Vagina (tissue), 2 donors: Measurements from ENCODE around the gene CCDC27. TPM values are rescaled to one million over a fixed set of nuclear protein-coding genes. Genes with fewer than 3 reads are reported as not detected.
A peak's percentile ranks its signal among the peaks of the same experiment; 100 is the strongest.

Source experiments
- DNase-seq, 2 donors: peaks; one replicate each; pipeline ENCODE4 v3.0.0-alpha.2; 2017; ENCODE audit errors: extremely low spot score in 2 of 2
- H3K27ac ChIP-seq: fragments of 200-600 bp; sonication (generic); one replicate; pipeline ENCODE4 v1.5.1; 2019
- H3K27me3 ChIP-seq: fragments of 200-600 bp; sonication (generic); one replicate; pipeline ENCODE4 v1.5.1; 2019
- H3K36me3 ChIP-seq, 2 donors: fragments of 200-600 bp; sonication (generic); one replicate each; pipeline ENCODE4 v1.5.1; 2017 to 2019
- H3K4me1 ChIP-seq: fragments of 200-600 bp; sonication (generic); one replicate; pipeline ENCODE4 v1.5.1; 2019
- H3K4me3 ChIP-seq, 2 donors: fragments of 200-600 bp; sonication (generic); 1 replicate in 1 of 2; 2 replicates in 1 of 2; pipeline ENCODE4 v1.5.1; 2016 to 2019
- H3K9me3 ChIP-seq: fragments of 200-600 bp; sonication (generic); one replicate; pipeline ENCODE4 v1.5.1; 2019
- CTCF ChIP-seq, 3 experiments: fragments of 450-650 bp in 2 of 3; fragments of 200-600 bp in 1 of 3; sonication (generic) in 1 of 3; IDR thresholded peaks; one replicate each; pipeline ENCODE4 v1.5.1; 2017 to 2019; ENCODE audit warnings: antibody characterized with exemption in 3 of 3, mild to moderate bottlenecking in 2 of 3, moderate library complexity in 2 of 3
- POLR2A ChIP-seq, 2 donors: fragments of 450-650 bp; IDR thresholded peaks; one replicate each; pipeline ENCODE4 v1.6.1; 2017; ENCODE audit warnings: antibody characterized with exemption in 2 of 2, mild to moderate bottlenecking in 2 of 2, moderate library complexity in 2 of 2
- POLR2AphosphoS5 ChIP-seq, 2 donors: sonication (generic); formaldehyde crosslinking; IDR thresholded peaks; one replicate each; pipeline ENCODE4 v1.9.0; 2017; ENCODE audit warnings: antibody characterized with exemption in 2 of 2, mild to moderate bottlenecking in 2 of 2, low read depth in 1 of 2; ENCODE audit not compliant: insufficient read depth in 1 of 2
- intact Hi-C: fragments of 100-400 bp; cut with DNase I; formaldehyde crosslinking; loops from one replicate; pipeline ENCODE4 v1.15.1; 2023
- total RNA-seq: library from RNA; depleted of rRNA; stranded (reverse); fragments of >200 nt; gene quantifications from one replicate; pipeline ENCODE4 v1.2.3, GENCODE V29; 2016

The CCDC27 gene
- total RNA-seq, 1 donor from 2014 or later: not detected

- Histone ChIP-seq H3K4me3 (no peak overlapping the region), H3K9me3 (no peaks in the 10 kb centered on the region), H3K36me3 (no peaks in the 10 kb centered on the region), H3K4me1 (peaks cover 24% of the 10 kb centered on the region), H3K27me3 (no peaks in the 10 kb centered on the region), H3K27ac (peak overlapping the region; percentile 29)
- DNase-seq: no peak
- intact Hi-C loops: no loop called here
- no peak for TF ChIP-seq CTCF (IDR thresholded peaks at IDR 0.05)
- no peak for TF ChIP-seq POLR2A (IDR thresholded peaks at IDR 0.05)
- TF ChIP-seq POLR2AphosphoS5 (IDR thresholded peaks at IDR 0.05; ENCODE audit: insufficient read depth in 1 of 2, low read depth in 1 of 2): no peak
These were observed 46.8 kb upstream of the CCDC27 start for GRCh38 chr1:3705341-3705950.

- TF ChIP-seq CTCF (IDR thresholded peaks at IDR 0.05): no peak
- no peak for TF ChIP-seq POLR2A (IDR thresholded peaks at IDR 0.05)
- no peak for TF ChIP-seq POLR2AphosphoS5 (IDR thresholded peaks at IDR 0.05; ENCODE audit: insufficient read depth in 1 of 2, low read depth in 1 of 2)
- Histone ChIP-seq H3K9me3 (no peaks in the 10 kb centered on the region), H3K27ac (no peak overlapping the region), H3K27me3 (no peaks in the 10 kb centered on the region), H3K36me3 (no peaks in the 10 kb centered on the region), H3K4me3 (no peak overlapping the region), H3K4me1 (peaks cover 24% of the 10 kb centered on the region)
- intact Hi-C loops: no loop called here
- DNase-seq: no peak
These were observed 45.5 kb upstream of the CCDC27 start for GRCh38 chr1:3706651-3707297.

- TF ChIP-seq POLR2A (IDR thresholded peaks at IDR 0.05): no peak
- intact Hi-C loops: no loop called here
- Histone ChIP-seq H3K27ac (no peak overlapping the region), H3K36me3 (no peaks in the 10 kb centered on the region), H3K4me1 (peaks cover 24% of the 10 kb centered on the region), H3K4me3 (peak overlapping the region in 1 of 2 donors; percentile 32), H3K27me3 (no peaks in the 10 kb centered on the region), H3K9me3 (no peaks in the 10 kb centered on the region)
- no peak for DNase-seq
These were observed 44.8 kb upstream of the CCDC27 start for GRCh38 chr1:3707298-3707938.

- no peak for DNase-seq
- intact Hi-C loops: no loop called here
- no peaks in the 10 kb centered on the region for H3K9me3 ChIP-seq
- peaks cover 21% of the 10 kb centered on the region for H3K4me1 ChIP-seq
- H3K27me3 ChIP-seq: no peaks in the 10 kb centered on the region
- no peak overlapping the region for H3K27ac ChIP-seq
- no peaks in the 10 kb centered on the region for H3K36me3 ChIP-seq
- H3K4me3 ChIP-seq: peak overlapping the region in 1 of 2 donors; percentile 32
- TF ChIP-seq CTCF (IDR thresholded peaks at IDR 0.05) (no peak), POLR2A (IDR thresholded peaks at IDR 0.05) (no peak), POLR2AphosphoS5 (IDR thresholded peaks at IDR 0.05; ENCODE audit: insufficient read depth in 1 of 2, low read depth in 1 of 2) (no peak)
These were observed 44.3 kb upstream of the CCDC27 start for GRCh38 chr1:3707939-3708328.

GRCh38 chr1:3708791-3709190 lies 43.5 kb upstream of the CCDC27 start:
- intact Hi-C loops: no loop called here
- Histone ChIP-seq H3K4me3 (peak overlapping the region in 1 of 2 donors; percentile 32), H3K36me3 (no peaks in the 10 kb centered on the region), H3K9me3 (no peaks in the 10 kb centered on the region), H3K27ac (no peak overlapping the region), H3K27me3 (no peaks in the 10 kb centered on the region), H3K4me1 (peaks cover 12% of the 10 kb centered on the region)
- DNase-seq: no peak
- no peak for TF ChIP-seq POLR2AphosphoS5 (IDR thresholded peaks at IDR 0.05; ENCODE audit: insufficient read depth in 1 of 2, low read depth in 1 of 2)
- no peak for TF ChIP-seq POLR2A (IDR thresholded peaks at IDR 0.05)
- TF ChIP-seq CTCF (IDR thresholded peaks at IDR 0.05): no peak
